Stimulated activated CD4-positive, alpha-beta T cell treated with anti-CD3 and anti-CD28 coated beads, TNF-alpha, amount 100 ng/mL, for 1 hour (primary cell): ENCODE data around the gene EPOP.
"Not testable (repeated sequence)": the region's sequence is repeated elsewhere in the genome, so short reads cannot be mapped to it uniquely, and the experiment has no call there.

Experiments used
- DNase-seq, 3 donors: peaks; one replicate each; pipeline ENCODE4 v3.0.0-alpha.2; 2020; ENCODE audit warnings: low read depth in 3 of 3, low spot score in 1 of 3

EPOP gene

DNA sequence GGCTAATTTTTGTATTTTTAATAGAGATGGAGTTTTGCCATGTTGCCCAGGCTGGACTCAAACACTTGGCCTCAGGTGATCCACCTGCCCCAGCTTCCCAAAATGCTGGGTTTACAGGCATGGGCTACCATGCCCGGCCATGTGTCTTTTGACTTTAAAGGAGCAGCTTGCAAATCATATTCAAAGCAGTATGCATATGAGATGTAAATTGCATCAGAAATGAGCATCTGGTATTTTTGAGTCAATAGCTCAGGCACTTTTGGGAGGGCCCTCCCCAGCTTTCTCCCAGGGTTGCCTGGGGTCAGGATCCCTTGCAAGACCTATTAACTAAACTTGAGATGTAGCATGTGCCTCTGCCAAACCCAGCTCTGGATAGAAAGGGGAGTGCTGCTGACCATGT lies 21.5 kb downstream of the EPOP start:
- DNase-seq: no peak

DNA sequence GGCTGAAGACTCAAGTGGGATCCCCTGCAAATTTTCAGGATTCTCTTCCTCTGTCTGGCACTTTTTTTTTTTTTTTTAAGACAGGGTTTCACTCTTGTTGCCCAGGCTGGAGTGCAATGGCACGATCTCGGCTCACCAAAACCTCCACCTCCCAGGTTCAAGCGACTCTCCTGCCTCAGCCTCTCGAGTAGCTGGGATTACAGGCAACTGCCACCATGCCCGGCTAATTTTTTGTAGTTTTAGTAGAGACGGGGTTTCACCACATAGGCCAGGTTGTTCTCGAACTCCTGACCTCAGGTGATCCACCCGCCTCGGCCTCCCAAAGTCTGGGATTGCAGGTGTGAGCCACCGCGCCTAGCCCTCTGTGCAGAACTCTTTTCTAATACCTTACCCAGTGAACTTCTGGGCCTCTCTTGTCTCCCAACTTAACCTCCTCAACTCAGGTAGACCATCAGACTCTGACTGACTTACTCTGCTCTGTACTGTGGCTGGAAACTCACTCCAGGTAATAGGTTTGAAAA lies 24.0 kb downstream of the EPOP start:
- DNase-seq: not testable (repeated sequence)

DNA sequence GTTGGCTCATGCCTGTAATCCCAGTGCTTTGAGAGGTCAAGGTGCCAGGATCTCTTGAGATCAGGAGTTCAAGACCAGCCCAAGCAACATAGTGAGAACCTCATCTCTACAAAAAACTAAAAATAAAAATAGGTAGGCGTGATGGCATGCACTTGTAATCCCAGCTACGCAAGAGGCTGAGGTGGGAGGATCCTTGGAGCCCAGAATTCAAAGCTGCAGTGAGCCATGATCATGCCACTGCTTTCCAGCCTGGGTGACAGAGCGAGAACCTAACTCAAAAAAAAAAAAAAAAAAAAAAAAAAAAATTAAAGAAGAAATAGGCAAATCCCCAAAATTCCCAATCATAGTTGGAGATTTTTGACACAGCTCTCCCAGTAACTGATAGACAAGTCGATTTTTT lies 36.8 kb downstream of the EPOP start:
- DNase-seq: no peak

DNA sequence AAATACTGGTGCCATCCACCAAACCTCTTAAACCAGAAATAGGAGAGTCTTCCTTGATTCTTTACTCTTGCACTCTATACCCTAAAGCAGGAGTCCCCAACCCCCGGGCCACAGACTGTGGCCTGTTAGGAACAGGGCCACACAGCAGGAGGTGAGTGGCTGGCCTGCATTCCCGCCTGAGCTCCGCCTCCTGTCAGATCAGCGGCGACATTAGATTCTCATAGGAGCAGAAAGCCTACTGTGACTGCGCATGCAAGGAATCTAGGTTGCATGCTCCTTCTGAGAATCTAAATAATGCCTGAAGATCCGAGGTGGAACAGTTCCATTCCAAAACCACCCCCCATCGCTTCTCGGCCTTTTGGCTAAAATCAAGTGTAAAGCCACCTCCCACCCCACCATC lies 38.7 kb downstream of the EPOP start:
- DNase-seq: no peak

DNA sequence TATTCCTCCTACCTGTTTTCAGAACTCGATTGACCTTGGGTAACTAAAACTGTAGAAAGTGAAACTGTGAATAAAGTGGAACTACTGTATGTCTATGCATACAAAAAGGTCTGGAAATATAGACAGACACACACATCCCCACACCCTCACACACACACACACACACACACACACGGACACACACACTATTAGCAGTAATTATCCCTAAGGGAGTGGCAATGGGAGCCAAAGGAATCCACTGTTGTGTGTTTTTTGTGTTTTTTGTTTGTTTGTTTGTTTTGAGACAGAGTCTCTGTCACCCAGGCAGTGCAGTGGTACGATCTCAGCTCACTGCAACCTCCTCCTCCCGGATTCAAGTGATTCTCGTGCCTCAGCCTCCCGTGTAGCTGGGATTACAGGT lies 42.4 kb downstream of the EPOP start:
- no peak for DNase-seq

DNA sequence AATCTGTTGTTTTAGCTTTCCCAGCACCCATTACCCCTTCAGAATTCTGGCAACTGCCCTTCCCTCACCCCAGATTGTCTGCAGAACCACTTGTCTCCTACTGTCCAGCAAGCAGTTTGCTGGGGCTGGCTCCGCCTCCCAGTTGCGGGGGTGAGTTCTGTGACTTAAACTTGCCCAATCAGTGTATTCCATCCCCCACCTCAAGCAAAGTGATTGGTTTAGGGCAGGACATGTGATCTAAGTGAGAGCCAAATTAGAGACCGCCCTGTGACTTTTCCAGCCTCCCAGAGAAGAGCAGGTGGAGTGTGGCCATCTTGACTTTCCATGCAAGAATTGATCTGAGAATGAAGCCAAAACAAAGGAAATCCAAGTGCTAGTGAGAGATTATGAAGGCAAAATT lies 46.3 kb downstream of the EPOP start:
- DNase-seq: no peak

DNA sequence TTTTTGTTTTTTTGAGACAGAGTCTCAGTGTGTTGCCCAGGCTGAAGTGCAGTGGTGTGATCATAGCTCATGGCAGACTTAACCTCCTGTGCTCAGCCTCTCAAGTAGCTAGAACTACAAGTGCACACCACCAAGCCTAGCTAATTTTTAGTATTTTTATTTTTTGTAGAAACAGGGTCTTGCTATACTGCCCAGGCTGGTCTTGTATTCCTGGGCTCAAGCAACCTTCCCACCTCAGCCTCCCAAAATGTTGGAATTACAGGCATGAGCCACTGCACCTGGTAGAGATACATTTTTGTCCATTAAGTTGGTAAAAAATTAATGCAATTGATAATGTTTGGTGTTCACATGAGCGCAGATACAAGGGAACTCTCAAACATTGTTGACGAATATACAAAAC lies 46.8 kb downstream of the EPOP start:
- no peak for DNase-seq

DNA sequence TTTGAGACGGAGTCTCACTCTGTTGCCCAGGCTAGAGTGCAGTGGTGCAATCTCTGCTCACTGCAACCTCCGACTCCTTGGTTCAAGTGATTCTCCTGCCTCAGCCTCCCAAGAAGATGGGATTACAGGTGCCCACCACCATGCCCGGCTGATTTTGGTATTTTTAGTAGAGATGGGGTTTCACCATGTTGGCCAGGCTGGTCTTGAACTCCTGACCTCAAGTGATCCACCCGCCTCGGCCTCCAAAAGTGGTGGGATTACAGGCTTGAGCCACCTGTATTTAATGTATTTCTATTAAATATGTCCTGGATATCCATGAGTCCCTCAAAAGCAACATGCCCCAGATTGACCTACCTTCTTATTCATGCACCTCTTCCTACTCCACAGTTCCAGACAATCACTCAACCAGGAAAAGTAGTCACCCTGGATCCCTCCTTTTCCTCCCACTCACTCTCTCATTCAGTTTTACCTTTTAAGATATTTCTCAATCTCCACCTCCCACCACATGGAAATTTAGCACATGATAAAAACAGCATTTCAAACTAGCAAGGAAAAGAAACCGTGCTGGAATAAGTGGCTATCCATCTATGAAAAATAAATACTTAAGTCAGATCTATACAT lies 48.0 kb downstream of the EPOP start:
- DNase-seq: not testable (repeated sequence)

DNA sequence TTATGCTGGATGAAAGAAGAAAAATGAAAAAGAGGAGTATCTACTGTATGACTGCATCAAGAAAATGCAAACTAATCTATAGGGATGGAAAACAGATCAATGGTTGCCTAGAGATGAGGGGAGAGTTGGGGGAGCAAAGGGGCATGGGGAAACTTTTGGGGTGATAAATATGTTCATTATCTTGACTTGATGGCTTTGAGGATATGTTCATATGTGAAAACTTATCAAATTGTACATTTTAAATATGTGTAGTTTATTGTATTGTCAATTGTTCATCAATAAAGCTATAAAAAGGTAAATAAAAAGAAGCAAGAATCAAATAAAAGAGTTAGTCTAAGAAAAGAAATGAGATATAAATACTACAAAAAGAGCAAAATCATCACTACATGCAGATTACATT lies 49.3 kb downstream of the EPOP start:
- DNase-seq: no peak

DNA sequence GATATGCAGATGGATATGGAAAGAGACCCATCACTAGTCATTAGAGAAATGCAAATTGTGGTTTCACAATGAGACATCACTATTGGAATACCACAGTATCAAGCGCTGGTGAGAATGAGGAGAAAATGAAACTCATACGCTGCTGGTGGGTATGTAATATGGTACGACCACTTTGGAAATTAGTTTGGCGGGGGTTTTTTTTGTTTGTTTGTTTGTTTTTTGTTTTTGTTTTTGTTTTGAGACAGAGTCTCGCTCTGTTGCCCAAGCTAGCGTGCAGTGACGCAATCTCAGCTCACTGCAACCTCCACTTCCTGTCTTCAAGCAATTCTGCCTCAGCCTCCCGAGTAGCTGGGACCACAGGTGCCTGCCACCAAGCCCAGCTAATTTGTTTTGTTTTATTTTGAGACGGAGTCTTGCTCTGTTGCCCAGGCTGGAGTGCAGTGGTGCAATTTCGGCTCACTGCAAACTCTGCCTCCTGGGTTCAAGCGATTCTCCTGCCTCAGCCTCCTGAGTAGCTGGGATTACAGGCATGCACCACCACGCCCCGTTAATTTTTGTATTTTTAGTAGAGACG lies 49.9 kb downstream of the EPOP start:
- not testable (repeated sequence) for DNase-seq
